Suppressor macrophage (primary cell): ENCODE measurements around the gene NAV1.
"Not testable (repeated sequence)": the region's sequence is repeated elsewhere in the genome, so short reads cannot be mapped to it uniquely, and the experiment has no call there.

Experiments
- DNase-seq, 4 experiments: peaks; one replicate each; pipeline ENCODE4 v3.0.0-alpha.2; 2020 to 2022
- total RNA-seq, 17 experiments: gene quantifications; one replicate each; lab custom pipeline; 2026; ENCODE audit warnings: mixed read lengths in 6 of 17, inconsistent platforms in 3 of 17; lab: John Stamatoyannopoulos, UW

Gene NAV1, protein sequence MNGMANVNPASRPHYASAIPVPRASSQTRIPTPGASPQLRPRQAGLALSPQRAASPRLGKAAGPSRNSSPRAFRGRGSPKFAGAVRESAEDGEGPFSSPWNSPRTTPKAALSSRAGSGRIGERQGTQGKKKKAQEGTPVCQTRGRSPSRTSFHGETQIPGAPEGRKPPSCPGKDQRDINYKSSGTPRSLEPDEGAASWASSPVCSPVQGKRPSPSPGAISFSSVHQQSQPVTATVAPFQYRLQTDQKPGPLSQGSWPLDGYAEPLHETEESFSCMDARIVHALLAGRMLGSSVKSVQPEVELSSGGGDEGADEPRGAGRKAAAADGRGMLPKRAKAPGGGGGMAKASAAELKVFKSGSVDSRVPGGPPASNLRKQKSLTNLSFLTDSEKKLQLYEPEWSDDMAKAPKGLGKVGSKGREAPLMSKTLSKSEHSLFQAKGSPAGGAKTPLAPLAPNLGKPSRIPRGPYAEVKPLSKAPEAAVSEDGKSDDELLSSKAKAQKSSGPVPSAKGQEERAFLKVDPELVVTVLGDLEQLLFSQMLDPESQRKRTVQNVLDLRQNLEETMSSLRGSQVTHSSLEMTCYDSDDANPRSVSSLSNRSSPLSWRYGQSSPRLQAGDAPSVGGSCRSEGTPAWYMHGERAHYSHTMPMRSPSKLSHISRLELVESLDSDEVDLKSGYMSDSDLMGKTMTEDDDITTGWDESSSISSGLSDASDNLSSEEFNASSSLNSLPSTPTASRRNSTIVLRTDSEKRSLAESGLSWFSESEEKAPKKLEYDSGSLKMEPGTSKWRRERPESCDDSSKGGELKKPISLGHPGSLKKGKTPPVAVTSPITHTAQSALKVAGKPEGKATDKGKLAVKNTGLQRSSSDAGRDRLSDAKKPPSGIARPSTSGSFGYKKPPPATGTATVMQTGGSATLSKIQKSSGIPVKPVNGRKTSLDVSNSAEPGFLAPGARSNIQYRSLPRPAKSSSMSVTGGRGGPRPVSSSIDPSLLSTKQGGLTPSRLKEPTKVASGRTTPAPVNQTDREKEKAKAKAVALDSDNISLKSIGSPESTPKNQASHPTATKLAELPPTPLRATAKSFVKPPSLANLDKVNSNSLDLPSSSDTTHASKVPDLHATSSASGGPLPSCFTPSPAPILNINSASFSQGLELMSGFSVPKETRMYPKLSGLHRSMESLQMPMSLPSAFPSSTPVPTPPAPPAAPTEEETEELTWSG (N-terminal part only)
- 4.0 to 91.3 (median 26.0) reads per million in 17 experiments for total RNA-seq

DNA sequence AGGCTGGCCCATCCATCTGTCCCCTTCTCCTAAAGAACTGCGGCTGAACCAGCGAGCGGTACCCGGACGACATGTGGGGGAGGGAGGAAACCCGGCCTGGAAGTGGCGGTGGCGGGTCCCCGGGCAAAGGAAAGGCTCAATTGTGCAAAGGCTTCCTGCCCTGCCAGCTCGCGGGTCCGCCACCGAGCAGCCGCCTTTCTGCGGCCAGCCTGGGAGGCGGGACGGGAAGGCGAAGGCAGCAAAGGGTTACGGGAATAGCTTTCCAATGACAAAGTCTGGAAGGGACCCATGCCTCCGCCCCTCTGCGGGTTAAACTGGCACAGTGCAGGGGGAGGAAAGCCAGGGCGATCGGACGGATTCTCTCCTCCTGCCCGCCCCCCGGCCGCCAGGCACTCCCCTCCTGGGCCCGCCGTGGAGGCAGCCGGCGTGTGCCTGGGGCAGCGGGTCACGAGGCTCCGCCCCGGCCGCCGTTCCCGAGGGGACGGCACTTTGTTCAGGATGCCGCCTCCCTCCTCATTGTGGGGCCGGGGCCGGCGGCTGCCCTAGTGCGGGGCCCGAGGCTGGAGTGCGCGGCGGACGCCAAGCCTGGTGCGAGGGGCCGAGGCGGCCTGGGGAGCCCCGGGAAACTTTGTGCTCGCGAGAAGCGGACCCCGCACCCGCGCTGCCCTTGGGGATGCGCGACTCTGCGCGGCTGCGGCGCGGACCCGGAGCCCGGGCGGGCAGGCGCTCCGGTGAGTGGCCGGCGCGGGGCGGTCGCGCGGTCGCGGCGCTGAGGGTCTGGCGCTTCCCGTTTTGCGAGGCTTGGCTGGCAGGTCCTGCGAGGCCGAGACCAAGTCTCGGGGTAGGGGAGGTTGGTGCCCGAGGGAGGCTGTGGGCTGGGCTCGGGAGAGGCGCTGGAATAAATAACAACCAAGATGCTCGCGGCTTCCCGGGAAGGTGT, at the start of gene NAV1:
Gene NAV1 (plus strand): TSS at position 516 of the 940 bp plus-strand sequence. CDS start 83,758 bp downstream, outside the sequence.
- DNase-seq, result peak in 3 of 4 experiments; percentile 36 to 63 (median 48)

DNA sequence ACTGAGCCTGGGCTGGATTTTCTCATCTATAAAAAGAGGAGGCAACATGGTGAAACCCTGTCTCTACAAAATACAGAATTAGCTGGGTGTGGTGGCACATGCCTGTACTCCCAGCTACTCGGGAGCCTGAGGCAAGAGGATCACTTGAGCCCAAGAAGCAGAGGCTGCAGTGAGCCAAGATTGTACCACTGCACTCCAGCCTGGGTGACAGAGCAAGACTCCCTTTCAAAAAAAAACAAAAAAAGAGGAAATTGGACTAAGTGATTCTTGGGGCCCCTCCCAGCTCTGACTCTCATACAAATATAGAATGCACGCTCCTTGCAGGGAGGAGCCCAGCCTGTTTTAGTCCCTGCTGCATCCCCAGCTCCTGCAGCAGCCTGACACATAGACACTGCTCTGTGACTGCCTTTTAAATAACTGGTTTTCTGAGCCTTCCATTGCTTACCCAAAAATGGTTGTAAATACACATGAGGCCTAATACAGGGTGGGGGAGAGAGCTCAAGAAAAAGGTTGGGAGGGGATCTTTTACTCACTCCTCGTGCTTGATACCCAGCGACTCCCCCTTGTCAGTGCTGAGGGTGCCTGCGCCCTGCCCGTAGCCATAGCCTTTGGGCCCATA, 49.2 kb upstream of the NAV1 start:
- DNase-seq, result peak; percentile 41 to 71 (median 60)

DNA sequence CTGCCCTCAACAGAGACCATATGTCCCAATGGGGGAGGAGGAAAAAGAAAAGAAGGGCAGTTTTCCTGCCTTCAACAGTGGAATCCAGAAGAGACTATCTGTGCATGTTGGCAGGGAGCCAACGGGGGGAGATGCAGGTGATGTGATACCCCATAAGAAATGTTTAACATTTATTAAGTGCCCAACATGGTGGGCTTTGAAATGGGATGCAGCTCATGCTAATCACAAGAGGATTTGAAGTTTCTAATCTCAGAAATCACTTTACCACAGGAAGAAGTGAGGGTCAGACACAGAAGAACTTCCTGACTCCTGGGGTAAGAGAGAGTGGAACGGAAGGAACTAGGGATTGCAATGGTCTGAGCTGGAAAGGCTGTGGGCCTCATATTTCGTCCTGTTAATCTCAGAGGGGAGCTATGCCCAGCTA, 48.2 kb upstream of the NAV1 start:
- no peak for DNase-seq

DNA sequence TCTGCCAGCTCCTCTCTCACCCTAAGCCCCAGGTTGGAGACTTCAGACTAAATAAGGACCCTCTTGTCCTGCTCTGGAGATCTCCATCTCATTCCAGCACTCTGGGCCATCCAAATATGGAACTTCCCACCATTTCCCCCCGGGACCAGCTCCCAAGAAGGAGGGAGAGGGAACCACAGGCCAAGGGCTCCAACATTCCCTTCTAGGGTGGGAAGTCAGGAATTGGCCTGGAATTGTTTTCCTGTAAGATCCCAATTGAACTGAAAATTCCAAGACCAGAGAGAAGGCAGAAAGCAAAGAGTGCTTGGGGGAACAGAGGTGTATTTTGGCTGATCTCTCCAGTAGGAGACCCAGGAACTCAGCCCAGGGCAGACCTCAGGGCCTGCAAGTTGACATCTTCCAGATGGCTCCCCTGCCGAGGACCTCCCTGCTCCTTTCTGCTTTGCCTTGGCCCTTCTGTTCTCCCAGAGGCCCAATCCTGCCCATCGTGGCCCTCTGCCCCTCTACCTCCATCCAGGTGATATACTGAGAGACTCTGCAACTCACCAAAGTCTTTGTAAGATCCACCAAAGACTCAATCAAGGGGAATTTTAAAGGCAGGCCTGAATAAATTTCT, 46.9 kb upstream of the NAV1 start:
- no peak for DNase-seq

DNA sequence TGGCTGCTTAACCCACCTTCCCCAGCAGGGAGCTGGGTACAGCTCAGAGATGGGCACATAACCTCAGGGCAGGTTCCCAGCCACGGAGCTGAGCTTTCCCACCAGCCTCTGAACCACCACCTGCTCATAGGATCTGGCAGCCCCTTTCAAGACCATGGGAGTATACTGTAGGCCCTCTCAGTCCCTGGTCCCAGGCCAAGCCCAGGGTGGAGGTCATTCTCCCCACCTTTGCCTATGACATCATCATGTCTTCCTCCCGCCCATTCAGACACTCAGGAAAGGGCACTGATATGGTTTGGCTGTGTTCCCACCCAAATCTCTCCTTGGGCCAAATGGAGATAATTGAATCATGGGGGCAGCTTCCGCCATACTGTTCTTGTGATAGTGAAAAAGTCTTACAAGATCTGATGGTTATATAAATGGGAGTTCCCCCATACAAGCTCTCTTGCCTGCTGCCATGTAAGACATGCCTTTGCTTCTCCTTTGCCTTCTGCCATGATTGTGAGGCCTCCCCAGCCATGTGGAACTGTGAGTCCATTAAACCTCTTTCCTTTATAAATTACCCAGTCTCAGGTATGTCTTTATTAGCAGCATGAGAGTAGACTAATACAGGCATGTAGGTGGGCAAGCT, 45.8 kb upstream of the NAV1 start:
- not testable (repeated sequence) for DNase-seq

DNA sequence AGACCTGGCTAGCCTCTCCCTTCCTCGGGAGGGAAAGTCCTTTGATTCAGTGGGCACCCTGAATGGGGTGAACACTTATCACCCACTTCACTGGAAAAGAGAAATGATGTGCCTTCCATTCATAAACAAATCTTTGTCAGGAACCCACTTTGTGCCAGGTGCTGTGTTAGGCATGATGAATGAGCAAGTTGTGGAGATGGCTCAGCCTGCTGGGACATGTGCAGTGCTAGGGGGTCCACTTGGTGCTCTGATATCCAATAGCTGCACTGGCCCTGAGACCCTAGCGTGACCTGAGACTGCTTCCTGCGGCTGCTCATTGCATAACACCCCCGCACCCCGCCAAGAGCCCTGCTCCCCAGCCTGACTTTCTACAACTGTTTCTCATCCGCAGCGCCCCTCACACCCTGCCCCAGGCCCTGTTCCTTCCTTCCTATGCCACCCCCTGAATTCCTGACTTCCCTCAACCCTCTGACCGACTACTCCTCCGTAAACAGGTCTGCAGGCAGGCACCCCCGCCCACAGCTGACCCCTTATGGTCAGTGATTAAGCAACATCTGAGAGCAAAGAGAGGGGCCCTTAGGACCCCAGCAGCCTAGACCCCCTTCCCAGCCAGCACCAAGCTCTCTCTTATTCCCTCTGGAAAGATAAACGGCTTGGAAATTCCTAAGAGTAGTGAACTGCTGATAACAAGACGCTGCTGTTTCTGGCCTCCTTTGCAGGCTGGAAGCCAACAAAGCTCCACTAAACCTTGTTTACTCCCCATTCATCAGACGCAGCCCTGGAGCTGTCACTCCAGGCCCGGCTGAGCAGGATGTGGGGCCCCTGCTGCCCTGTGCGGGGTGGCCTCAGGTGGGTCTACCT, 44.9 kb upstream of the NAV1 start:
- peak in 1 of 4 experiments; percentile 27 for DNase-seq

DNA sequence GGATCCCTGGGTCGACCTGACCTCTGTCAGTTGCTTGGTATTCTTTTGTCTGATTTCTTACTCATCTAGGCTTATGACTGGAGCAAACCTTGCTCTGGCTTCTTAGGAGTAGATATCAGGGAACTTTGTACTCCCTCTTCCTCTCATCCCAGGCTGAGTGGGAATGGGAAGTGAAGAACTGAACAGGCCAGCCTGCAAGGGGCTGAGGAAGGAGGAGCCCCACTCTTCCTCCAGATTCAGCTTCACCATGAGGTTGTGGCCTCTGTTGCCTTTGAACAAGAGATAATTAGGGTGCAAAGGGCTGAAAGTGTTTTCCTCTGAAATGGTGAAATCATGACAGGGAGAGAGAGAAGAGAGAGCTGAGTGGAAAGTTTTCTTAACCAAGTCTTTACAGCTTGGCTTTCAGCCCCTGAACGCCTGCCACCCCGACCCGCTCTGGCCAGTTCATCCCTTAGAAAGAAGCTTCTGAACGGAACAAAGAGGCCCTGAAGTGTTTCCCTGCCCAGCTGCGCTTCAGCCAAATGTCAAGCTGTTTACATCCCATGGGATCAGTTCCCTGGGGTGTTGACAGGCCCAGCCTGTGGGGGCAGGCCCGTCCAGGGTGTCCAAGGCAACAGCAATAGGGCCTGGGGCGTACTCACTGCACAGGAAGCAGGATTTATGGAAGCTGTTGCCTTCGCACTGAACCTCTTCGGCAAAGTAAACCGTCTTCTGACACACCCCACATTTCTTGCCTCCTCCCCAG, 43.2 kb upstream of the NAV1 start:
- no peak for DNase-seq

DNA sequence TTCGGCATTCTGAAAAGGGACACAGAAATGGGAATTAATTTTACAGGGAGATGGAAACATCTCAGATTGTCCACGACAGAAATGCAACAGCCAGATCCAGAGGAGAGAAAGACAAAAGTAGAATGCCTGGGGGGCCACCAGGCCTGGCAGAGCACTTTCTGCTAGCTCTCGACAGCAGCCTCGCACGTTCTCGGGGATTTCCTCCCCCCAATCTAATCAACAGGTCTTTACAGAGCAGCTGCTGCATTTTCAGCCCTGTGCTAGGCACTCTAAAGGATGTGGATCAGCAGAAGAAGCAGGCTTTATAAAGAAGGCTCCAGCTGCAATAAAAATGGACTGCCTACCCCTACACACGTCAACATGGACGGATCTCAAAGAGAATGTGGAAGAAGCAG, 42.6 kb upstream of the NAV1 start:
- no peak for DNase-seq

DNA sequence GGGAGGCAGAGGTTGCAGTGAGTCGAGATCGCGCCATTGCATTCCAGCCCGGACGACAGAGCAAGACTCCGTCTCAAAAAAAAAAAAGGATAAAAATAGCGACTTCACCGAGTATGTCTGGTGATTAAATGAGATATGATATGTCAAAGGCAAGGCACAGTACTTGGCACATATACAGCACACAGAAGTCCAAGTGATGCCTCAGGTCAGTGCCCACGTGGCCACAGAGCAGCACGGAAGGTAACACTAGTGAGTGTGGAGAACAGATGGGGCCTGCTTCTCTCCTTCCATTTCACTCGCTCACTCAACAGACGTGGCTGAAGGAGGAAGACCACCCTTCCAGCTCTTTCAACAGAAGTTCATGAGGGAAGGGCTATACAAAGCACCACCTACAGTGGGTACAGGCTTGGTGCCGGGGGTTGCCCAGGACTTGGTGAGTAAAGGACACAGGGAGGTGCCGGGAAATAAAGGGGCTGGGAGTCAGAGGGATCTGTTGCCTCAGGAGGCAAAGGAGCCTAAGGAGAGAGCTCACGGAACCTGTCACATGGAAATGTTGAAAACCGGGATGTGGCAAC, 40.9 kb upstream of the NAV1 start:
- DNase-seq, result no peak

DNA sequence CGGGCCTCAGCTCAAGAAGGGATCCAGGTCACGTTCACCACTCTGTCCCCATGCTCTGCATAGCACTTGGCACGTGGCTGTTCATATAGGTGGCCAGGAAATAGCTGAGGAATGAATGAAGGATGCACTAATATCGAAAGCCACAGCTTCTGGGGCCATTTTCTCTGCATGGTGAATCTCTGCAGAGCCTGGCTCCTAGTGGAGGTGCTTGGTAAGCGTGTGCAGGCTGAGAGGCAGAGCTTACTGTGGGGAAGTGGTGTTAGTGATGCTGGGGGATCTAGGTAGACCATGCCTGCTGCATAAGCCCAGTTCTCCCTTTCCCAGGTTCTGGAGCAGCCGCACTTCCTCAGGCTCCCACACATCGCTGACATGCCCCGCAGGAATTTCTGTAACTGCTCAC, 40.3 kb upstream of the NAV1 start:
- DNase-seq, result no peak

DNA sequence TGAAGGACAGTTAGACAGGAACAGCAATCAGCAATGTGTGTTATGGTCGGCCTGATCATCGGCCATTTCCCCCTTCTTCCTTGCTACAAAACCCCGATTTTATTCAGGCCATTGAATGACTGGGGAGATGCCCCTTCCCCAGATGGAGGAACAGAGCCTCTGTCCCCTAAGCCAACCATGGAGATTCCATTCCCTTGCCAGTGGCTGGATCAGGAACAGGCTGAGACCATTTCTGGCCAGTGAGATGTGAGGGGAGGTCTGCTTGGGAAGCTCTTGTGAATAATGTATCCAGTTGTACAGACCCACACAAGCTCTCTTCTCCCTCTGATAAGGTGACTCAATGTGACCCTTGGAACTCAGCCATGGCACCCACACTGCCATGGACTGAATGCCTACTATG, 39.7 kb upstream of the NAV1 start:
- no peak for DNase-seq

DNA sequence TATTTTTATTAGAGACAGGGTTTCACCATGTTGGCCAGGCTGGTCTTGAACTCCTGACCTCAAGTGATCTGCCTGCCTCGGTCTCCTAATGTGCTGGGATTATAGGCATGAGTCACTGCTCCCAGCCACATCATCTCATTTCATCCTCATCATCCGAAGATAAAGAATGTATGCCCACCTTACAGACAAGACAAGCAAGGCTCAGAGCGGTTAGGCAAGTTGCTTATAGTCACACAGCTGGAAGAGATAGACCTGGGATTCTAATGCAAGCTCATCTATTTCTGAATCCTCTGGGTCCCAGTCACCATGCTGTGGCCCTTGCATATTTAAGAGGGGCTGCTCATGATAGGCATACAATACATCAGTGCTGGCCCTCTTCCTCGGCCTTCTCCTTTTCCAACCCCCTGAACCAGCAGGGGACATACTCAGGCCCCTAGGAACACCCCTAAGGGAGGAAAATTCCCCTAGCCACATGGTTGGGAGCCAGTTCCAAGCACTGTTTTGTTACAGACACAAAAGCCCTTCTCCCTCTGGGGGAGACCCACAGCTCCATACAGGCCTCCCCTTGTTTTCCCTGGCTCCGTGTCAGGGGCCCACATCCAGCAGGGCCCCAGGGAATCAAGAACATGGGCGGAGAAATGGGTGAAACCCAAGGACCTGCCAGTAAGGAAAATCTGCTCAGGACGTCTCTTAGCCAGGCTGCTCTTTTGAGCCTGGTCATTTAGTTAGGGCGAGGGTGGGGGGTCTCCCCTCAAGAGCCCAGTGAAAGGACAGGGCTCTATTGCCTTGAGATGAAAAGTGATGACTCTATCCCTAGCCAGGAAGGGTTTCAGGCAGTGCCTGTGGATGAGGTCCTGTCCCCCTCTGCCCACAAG, 38.9 kb upstream of the NAV1 start:
- DNase-seq, result no peak

DNA sequence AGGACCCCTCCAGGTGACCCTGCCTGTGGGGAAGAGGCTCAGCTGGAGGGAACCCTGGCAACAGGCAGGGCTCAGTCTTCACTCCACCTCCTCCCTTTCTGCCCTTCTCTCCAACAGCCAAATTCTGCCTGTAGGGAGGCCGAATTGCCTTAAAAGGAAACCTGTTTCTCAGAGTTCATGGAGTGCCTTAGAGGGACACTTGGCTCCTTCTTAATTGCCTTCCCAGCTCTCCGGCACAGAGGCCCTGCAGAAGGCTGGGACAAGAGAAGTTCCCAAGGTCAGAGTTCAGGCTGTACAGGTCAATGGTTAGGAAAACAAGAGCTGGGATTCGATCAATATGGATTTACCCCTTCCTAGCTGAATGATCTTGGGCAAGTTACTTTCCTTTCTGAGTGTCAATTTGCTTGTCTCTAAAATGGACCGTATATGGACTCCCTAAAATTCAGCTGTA, 38.2 kb upstream of the NAV1 start:
- no peak for DNase-seq

DNA sequence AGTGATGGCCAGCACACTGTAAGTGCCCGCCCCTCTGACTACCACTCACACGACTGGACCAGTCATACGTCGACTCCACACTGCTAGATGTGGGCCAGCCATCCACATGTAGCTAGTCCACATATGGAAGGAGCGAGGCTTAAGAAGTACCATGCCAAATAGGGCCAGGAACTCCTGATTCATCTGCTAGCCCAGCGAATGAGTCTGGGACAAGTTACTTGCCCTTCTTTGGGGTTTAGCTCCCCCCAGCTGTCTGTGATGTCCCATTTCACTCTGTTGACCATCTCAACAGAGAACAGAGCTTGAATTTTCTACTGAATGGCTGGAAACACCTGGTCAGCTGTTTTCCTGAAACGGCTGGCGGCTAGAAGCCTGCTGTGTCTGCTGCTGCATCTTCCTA, 37.8 kb upstream of the NAV1 start:
- no peak for DNase-seq

DNA sequence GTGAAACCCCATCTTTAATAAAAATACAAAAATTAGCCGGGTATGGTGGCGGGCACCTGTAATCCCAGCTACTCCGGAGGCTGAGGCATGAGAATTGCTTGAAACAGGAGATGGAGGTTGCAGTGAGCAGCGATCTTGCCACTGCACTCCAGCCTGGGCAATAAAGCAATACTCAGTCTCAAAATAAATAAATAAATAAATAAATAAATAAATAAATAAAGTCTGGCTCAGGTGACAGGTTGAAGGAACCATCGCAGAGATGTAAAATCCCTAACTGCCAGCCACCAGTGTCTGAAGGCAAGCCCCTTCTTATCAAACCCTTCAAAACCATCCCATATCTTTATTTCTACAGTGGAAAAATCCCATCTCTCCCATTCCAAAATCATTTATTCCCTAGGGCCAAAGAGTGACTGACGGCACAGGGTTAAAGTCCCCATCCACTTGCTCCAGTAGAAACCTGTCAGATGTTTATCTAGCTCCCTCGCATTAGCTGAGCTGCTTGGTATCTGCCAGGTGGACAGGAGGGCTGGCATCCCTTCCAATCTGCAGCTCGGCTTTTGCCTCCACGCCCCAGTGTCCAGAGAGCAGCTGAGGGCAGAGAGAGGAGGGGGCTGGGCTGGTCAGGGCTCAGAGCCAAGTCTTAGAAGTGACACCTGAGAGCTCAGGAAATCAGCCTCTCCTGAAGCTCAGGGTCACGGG, 37.0 kb upstream of the NAV1 start:
- DNase-seq, result no peak

DNA sequence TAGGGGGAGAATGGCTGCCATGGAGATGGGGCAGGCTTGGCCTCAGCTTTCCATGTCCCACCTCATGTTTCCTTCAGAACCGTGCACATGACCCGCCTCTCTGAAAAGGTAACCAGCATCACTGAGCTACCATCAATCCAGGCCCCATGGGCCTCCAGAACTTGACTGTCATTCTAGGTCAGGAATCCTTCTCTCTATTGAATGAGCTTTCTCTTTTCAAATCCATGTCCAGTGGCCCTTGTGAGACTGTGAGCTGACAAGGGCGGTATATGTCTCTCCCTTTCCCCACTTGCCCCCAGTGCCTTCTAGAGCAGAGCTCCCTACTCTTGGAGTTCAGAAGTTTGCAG, 36.4 kb upstream of the NAV1 start:
- DNase-seq, result no peak
